Stimulated activated CD4-positive, alpha-beta T cell treated with anti-CD3 and anti-CD28 coated beads, Interleukin-2, amount 100 ng/mL, for 24 hours (primary cell): ENCODE data around the gene FAM163B.
A peak's percentile ranks its signal among the peaks of the same experiment; 100 is the strongest.

Source experiments
- DNase-seq, 2 donors: peaks; one replicate each; pipeline ENCODE4 v3.0.0-alpha.2; 2020

FAM163B gene

DNA sequence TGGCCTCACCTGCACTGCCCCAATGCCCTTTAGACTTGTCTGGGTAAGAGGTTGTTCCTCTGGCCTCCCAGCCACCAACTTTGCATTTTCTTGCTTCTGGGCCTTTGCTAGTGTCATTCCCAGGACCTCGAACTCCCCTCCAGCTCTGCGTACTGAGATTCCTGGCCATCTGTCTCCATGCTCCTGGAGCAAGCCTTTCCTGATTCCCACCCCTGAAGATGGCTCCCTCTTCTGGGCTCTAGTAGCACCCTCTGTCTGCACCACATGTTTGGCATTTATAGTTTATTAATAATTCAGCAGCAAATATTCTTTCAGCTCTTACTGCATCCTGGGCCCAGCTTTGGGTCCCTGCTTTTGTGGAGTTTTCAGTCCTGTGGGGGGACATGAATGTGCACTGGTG lies 14.9 kb downstream of the FAM163B start:
- no peak for DNase-seq

DNA sequence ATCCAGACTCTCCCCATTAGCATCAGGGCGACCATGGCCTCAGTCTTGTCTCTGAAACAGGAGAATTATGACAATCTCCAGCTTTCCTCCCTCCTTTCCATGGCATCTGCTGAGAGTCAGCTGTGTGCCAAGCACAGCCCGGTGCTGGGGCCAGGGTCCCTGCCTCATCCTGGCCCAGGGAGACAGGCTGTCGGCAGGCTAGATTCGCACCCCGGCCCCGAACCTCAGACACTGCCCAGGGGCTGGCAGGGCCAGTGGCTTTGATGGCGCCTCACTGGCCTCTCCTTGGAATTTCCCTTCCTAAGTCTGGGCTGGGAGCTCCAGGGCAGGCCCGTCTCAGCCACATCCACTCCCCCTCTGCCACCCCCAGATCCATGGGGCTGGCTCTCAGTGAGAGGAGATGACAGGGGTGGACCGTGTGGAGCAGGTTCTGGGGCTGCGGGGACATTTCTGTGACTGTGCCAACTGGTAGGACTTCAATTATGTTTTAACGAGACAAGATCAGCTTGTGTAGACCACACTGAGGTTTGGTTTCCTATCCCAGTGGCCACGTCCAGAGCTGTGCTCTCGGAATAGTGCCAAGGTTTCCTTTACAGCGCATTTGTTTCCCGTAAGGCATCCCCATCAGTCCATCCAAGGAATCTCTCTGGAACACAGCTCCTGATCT lies 15.5 kb downstream of the FAM163B start:
- DNase-seq: no peak

DNA sequence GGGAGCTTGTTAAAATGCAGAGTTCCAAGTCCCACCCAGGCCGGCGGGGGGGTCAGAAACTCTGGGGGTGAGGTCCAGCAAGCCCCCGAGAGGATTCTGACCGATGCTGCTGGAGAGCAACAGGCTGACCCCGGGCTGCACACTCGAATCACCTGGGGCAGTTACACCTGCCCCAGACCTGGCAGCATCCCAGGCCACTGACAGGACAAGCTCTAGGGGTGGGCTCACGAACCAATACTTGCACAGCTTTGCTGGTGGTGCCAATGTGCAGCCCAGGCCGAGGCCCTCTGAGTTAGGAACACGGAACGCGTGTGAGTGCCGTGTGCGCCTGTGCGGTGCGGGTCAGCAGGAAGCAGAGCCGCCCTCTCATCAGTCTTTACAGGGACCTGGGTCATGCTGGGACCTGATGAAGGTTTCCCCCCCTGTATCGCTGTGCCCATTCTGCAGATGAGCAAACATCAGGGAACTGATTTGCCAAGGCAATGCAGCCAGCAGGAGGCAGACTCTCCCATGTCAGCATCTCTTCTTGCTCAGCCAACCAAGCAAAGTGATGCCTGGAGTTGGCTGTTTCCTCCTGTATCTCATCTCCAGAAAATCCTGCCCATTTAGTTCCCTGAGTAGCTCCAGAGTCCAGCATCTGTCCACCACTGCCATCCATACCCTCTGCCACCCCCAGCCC lies 16.3 kb downstream of the FAM163B start:
- DNase-seq: peak in 1 of 2 donors; percentile 26

DNA sequence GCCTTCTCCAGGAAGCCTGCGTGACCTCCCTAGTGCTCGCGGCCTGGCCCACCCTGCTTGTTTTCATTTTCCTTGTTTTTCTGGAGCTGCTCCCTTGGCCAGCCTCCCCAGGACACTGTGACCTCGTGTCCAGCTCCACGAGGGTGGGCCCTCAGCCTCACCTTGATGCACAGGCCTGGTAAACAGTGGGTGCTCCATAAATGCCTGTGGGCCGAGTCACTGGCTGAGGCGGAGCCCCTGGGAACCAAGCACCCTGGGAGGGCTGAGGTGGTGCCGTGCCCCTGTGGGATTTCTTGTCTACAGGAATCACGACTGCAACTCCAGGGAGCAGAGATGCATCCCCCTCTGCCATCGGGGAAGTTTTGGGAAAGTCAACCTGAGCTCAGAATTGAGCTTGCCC lies 17.2 kb downstream of the FAM163B start:
- DNase-seq: no peak

DNA sequence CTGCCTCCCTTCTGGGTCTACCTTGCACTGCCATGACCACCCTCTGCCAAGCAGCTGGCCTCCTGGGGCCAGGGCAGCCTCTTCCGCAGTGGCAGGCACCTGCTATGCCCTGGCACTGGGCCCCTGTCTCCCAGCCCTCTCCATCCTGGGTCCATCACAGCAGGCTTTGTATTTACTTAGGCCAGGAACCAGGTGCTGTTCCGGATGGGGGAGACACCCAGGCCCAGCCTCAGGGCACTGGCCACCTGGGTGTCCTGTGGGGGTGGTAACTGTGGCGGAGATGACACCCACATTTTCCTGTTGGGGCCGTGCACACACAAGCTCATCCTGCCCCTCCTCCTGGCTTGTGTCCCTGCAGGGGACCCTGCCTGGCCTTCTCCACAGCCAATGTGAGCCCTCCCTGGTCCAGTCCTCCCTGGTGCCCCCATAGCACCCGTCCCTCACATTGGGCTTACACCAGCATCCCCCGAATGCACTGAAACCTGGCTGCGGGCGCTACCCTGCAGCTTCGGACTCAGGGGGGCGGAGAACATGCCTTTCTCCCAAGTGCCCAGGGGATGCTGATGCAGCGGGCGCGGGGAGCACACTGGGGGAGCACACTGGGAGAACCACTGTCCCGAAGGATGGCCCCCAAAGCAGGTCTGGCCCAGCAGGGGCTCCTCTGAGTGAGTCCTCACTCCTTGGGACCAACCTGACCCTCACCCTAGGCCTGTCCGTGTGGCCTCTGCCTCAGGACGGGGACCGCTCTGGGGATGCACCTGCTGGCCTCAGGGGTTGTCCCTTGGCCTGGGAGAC lies 17.9 kb downstream of the FAM163B start:
- DNase-seq: no peak

DNA sequence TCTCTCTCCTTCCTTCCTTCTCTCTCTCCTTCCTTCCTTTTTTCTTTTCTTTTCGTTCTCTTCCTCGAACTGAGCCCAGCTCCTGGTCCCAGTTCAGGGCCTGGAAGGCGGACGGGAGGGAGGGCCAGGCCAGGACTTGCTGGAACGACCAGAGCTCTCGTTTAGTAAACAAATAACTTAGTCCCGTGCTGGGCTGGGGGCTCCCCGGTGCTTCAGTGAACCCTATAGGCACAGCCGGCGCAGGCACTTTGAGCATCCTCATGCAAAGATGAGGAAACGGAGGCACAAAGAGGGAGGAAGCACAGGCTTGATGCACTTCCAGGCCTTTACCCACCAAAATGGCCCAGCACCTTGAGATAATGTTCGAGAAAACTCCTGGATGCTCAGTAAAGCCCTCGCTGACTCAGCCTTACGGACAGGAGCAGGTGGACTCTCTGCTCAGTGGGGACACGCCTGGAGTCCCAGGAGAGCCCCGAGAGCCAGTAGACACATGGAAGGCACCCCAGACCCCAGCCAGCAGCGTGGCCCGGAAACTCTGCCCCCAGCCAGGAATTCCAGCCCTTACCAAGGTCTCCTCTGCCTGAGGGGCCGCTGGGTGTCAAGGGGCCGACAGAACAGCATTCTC lies 18.8 kb downstream of the FAM163B start:
- no peak for DNase-seq

DNA sequence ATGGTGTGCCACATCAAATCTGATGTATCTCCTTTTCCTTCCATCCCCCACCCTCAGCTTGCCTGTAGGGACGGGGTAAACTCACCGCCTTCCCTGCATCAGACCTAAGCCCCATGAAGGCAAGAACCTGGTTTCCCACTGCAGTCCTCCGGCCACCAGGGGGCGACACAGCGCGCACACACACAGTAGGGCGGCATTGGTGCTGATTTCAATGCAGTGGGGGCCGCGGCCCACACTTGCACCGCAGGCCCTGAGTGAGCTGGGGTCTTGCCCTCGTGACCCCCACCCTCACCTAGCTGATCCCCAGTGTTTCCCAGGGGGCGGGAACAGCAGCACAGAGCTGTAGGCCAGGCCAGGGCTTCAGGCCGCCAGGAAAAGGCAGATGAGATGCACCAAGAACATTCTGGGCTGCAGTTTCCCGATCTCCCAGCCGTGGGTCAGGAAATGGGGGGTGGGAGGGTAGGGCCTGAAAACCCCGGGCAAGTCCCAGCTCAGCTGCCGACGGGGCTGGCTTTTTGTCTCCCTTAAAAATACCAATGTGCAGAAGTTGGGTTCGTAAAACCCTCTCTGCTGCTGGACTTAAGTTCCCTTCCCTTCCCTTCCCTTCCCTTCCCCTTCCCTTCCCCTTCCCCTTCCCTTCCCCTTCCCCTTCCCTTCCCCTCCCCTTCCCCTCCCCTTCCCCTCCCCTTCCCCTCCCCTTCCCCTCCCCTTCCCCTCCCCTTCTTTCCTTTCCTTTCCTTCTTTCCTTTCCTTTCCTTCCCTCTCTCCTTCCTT lies 19.5 kb downstream of the FAM163B start:
- DNase-seq: peak; percentile 63 to 64

DNA sequence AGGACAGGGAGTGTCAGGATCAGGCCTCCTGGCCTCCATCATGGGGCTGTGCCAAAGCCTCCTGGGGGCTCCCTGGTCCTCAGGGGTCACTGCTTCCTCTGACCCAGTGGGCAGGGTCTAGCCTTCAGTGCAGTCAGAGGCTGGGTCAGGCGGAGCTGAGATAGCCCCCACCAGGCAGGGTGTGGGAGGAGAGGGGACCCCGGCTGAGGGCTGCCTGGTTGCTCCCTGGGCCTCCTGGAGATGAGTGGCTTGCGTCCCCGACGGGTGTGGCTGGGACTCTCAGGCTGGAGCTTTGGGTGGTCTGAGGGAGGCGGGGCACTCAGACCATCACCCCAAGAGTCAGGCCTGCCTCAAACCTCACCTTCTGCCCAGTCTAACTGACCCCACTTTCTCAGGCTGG lies 21.7 kb downstream of the FAM163B start:
- DNase-seq: no peak

DNA sequence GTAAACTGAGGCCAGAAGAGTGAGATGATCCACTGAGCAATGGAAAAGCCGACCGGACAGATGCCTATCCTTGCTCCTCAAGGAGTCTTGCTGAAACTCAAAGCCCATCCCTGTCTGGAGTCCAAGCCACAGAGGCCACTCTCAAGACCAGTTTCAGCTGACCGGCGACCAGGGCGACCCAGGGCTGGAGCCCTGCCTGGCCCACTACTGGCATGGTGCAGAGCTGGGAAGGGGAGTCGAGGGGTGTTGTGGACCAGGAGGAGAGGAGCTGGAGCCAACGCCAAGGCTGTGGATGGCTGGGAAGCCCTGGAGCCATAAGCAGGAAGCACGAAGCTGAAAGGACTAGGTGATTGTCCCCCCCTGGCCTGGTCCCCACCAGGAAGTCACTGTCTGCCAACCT lies 22.1 kb downstream of the FAM163B start:
- no peak for DNase-seq

DNA sequence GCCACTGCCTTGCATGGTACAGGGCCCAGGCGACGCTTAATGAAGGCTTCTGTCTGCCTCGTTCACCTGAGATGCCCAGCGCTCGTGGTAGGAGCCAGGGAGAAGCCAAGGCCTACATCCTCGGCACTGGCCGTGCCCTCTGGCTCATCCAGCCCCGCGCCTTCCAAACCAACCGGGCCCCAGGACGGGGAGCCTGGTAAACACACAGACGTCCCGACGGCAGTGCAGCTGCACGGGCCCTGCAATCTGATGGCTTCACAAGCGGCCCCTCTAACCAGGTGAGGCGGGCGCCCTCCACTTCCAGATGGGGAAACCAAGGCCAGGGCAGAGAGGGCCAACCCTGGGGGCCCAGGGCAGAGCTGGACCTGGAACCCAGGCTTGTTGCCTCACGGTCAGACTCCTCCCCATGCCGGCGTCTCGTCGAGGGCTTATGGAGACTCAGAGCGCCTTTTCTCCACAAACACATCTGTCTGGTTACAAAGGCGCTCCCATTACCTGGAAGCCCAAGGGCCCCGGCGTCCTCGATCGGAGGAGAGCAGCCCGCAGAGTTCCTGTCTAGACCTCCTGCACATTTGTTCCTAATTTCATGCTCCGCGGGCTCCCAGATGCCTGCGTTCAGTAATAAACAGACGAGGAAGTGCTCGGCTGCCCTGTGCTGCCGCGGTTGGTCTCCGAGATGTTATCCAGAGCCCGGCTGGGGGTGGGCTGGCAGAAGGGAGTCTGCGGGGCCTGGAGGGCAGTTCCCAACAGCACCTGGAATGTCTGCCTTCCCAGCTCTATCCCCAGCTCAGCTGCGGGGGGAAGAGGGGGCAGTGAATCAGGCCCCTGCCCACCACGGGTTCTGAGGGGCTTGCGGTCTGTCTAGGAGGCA lies 23.5 kb downstream of the FAM163B start:
- DNase-seq: no peak

DNA sequence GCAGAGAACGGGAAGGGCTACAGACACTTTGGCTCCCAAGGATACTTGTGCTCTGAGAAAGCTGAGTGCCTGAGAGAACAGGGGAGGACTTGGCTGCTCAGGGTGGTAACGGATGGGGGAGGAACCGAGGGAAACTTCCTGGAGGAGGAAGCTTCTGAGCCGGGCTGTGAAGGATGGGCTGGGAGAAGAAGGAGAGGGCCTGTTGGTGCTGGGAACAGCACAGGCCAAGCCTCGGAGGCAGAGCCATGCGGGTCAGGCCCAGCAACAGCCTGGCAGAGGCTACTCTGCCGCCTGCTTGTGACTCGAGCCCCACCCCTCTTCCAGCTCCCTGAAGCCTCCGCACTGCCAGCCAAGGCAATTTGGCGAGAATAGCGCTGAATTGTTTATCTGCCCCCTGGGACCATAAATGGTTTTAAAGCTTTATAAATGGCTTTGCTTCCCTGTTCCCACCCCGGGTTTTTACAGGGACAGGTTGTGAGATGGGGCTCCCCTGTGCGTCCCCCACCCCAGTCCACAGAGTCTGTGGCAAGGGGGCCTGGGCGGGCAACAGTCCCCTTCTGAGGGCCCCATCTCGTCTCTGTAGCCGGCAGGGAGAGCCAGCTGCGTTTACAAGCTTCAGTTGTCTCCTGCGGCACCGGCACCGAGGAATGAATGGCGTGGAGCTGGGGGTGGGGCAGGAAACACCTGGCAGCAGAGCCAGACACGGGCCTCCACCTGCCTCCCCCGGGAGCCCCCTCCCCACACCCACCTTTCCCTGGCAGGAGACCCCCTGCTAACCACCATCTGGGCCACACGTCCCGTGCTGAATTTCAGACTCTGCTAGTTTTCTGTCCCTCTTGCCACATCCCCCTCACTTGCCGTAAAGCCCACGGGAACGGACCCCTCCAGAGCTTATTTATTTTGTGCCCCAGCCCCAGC lies 24.4 kb downstream of the FAM163B start:
- DNase-seq: no peak

DNA sequence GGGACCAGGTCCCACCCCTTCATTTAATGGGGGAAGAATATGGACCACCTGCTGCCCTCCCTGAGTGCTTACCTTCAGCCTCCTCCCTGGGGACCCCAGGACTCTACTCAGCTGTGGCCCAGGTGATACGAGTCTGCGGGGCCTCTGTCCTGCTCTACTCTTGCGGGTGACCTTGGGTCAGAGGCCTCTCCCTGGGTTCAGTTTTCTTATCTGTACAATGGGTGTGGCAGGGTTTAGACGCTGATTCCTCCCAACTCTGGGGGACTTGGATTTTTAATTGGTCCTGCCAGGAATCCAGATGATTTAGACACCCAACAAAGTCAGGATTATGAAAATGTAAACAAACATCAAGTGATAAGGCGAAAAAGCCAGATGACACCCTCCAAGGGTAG lies 25.0 kb downstream of the FAM163B start:
- no peak for DNase-seq

DNA sequence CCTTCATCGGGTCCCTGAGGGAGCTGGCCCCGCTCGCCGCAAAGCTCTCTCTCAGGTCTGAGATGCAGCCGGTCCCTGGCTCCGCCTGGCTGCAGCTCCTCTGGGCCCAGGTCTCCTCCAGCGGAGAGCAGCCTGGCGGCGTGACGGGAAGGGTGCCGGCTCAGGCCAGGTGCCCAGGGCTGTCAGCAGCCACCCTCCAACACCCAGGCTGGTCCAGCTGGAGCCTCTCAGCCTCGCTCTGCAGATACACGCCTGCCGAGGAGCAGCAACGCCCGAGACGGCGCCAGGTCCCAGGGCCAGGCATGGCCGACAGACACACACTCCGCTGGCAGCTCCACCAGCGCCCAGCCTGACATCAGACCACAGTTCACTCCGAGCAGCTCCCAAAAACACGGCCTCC lies 25.6 kb downstream of the FAM163B start:
- no peak for DNase-seq

DNA sequence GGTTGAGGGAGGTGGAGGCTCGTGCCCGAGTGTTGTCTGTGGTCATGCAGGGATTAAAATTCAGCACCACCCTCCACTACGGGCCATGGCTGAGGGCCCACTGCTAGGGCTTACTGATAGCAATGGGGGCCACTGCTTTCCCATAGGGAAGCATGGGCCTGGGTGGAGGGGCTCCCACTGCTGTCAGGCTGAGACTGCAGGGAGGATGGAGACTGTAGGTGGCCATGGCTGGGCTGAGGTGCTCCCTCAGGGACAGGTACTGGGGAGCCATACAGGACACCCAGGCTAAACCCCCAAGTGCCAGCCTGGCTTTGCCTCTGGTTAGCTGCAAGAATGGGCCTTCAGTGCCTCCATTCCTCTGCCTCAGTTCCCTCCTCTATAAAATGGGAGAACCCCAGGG lies 26.1 kb downstream of the FAM163B start:
- no peak for DNase-seq

DNA sequence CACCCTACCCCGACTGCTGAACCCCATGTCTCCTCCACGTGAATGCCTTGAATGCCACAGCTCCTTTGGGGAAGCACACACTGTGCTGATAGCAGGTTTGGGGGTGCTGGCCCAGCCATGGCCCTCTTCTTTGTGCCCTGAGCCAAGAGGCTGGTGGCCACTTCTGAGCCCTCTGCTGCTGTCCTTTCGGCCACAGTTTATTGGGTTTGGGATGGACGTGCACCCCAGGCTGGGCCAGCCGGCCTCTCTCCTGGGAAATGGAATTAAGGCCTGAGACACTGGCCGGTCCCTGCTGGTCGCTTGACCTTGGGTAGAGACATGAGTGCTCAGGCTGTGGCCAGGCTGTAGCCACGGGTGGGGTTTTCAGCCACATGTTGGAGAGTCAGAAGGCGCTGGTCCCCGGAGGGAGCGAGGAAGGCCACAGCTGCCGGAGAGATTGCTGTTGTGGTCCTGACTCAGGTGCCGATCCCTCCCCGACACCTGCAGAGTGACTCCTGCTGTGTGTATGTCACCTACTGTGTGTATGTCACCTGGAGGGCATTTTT lies 26.6 kb downstream of the FAM163B start:
- DNase-seq: no peak

DNA sequence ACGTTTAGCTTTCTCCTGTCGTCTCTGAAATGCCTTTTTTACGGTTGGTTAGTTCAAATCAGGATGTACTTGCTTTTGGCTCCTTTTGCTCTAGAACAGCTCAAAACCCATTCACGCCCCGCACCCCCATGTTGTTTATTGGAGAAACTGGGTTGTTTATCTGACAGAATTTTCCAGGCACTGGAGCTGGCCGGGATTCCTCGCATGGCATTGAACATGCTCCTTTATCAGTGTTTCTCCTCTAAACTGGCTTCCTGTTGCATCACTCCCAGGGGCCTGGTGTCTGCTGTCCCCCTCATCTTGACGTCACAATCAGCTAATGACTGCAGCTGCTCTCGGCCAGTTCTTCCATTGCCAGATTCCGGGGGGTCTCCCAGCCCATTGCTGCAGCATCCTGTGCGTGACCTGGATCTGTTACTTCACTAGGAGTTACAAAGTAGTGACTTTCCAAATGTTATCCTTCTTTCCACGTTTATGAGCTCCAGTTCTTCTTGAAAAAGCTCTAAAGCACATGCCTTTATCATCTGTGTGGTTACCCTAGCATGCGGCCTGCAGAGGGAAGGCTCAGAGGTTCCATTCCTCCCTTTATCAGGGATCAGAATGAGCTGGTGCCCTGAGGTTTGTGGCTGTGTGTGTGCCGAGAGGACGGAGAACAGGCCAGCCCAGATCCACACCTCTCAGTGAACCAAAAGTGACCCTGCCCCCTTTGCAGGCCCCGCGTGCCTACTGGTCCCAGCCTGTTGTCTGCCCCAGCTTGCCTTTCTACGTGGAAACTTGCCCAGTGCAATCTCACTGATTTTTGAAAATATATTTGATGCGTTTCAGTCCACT lies 27.5 kb downstream of the FAM163B start:
- DNase-seq: no peak

DNA sequence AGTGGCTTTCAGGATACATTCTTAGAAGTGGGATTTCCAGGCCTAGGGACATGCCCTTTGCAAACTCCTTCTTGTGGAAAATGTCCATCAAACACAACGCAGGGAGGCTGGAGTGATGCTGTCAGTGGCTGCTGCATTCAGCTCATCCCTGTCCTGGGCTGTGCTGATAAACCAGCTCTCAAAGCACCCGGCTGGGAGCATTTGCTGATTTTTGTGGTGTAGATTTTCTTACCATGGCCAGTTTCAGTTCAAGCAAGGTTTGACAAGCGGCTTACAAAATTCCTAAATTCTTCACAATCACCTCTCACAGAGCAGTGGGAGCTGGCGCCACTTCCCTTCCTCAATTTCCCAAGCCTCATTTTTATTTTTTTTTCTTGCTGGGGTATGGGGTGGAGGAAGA lies 28.2 kb downstream of the FAM163B start:
- no peak for DNase-seq

DNA sequence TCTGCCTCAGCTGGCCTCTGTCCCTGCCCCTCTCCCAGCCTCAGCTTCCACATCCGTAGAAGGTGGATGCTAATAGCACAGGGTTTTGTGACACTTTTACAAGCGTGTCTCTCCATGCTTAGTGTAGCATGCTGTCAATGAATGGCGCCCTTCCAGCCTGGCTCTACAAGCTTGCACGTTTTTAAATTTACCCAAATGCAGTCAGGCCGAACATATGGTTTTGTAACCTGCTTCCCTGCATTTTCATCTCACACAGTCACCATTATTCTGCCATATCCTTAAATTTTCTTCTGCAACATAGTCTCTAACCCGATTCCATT lies 28.8 kb downstream of the FAM163B start:
- no peak for DNase-seq

DNA sequence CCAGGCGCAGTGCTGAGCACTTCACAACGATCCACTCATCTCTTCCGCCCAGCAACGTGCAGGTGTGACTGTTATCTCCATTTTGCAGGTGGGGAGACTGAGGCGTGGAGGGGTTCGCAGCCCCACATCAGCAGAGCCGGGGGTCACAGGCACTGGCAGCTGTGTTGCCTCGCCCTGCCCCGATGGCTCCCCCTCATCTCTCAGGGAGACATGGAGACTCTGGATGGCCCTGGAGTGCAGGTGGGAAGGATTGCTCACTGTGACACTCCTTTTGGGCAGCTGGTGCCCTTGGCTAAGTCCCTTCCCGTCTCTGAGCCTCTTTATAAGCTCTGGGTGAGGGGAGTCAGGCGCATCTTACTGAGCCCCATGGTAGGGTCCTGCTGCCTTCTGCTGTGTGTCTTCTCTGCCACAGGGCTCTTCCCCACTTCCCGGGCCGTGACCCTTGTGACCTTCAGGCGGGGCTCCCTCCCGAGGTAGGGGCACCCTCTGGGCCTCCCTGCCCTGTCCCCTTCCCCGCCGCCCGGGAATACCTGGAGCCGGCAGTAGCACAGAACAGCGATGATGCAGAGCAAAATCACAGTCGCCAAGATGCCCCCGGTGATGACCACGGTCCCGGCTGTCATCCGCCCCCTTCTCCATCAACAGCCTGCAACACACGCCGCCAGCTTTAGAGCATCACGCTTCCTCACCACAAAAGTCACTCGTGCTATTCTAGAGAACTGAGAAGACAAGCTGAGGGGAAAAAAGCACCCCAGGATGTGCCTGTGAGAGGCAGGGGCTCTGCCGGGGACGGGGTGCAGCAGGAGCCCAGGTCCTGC lies 29.4 kb downstream of the FAM163B start:
- DNase-seq: no peak
